Ovary (tissue), 3 donors: ENCODE measurements around the gene LENEP.

Source experiments
- POLR2A ChIP-seq: fragments of 450-650 bp; IDR thresholded peaks from one replicate; pipeline ENCODE4 v1.6.1; 2017; ENCODE audit warnings: antibody characterized with exemption, mild to moderate bottlenecking, moderate library complexity
- TF ChIP-seq, protein P1 (sequence below), 3 donors: fragments of 450-650 bp in 2 of 3; fragments of 200-600 bp in 1 of 3; IDR thresholded peaks; one replicate each; pipeline versions ENCODE4 v1.5.1 to v1.8.0; 2016 to 2022; ENCODE audit warnings: antibody characterized with exemption in 3 of 3, mild to moderate bottlenecking in 1 of 3
- donor health status: DM: no; HTN: no; CAD: no.

DNA sequence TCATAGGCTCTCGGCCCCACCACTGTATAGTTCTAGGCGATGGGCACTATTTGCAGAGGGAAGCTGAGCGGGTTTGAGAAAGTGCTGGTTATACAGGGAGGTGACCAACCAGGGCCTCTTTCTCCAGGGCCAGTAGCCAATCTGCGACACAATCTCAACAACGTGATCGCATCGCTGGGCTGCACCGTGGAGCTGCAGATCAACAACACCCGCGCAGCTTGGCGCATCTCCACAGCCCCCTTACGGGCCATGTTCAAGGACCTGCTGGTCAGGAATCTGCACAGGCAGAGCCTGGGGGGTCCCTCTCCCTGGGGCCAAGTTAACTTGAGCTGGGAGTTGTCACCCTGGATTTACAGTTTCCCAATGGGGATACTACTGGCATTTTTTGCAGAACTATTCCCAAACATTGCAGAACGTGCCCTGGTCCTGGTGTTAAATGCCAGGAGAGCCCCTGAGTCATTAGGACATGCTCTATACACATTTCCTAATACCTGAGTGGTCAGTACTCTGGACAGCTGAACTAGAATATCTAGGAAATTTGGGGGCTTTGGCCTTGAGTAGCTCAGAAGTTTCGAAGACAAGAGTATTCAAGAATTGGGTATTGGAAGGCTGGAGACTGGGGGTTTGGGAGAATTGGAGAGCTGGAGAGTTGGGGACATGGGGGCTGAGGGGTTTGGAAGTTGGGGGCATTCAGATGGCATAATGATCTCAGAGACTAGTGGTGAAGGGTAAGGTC lies 47.1 kb downstream of the LENEP start:
- no peak for TF ChIP-seq POLR2A
- TF ChIP-seq, protein P1, sequence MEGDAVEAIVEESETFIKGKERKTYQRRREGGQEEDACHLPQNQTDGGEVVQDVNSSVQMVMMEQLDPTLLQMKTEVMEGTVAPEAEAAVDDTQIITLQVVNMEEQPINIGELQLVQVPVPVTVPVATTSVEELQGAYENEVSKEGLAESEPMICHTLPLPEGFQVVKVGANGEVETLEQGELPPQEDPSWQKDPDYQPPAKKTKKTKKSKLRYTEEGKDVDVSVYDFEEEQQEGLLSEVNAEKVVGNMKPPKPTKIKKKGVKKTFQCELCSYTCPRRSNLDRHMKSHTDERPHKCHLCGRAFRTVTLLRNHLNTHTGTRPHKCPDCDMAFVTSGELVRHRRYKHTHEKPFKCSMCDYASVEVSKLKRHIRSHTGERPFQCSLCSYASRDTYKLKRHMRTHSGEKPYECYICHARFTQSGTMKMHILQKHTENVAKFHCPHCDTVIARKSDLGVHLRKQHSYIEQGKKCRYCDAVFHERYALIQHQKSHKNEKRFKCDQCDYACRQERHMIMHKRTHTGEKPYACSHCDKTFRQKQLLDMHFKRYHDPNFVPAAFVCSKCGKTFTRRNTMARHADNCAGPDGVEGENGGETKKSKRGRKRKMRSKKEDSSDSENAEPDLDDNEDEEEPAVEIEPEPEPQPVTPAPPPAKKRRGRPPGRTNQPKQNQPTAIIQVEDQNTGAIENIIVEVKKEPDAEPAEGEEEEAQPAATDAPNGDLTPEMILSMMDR (IDR thresholded peaks at IDR 0.05) = no peak
